H1 (cell line): ENCODE measurements around the gene BLCAP. TPM values are rescaled to one million over a fixed set of nuclear protein-coding genes. Genes with fewer than 3 reads are reported as not detected.
A peak's percentile ranks its signal among the peaks of the same experiment; 100 is the strongest.

Experiments
- CTCF ChIA-PET: fragments of 300-600 bp; sonication (Branson Sonifier 250); formaldehyde crosslinking; loops from one replicate; lab custom pipeline; 2021; ENCODE audit not compliant: partially characterized antibody; lab: Charles Lee
- POLR2A ChIA-PET: fragments of 300-600 bp; sonication (Branson Sonifier 250); formaldehyde crosslinking; loops from one replicate; lab custom pipeline; 2021; ENCODE audit warnings: inconsistent platforms; ENCODE audit not compliant: partially characterized antibody; lab: Charles Lee
- DNase-seq, 2 experiments: peaks; one replicate each; pipeline versions ENCODE4 v3.0.0 to v3.0.0-alpha.2; 2010 to 2022; ENCODE audit warnings: low spot score in 2 of 2, low read depth in 1 of 2, mixed read lengths in 1 of 2
- FAIRE-seq: peaks from 2 replicates; lab custom pipeline; 2011; peaks lifted over from hg19 to GRCh38; lab: Jason Lieb, UNC
- H2AFZ ChIP-seq: 2 replicates; pipeline ENCODE4 v1.8.1; 2012; ENCODE audit warnings: low read length, inconsistent platforms
- H2AK5ac ChIP-seq: 2 replicates; pipeline ENCODE4 v1.6.1; 2013; ENCODE audit warnings: low read depth, low read length
- H2BK120ac ChIP-seq: replicated peaks from 2 replicates; pipeline ENCODE3; 2013; ENCODE audit warnings: low read depth, low read length, inconsistent platforms
- H2BK12ac ChIP-seq: 2 replicates; pipeline ENCODE4 v1.6.1; 2013; ENCODE audit warnings: low read depth, low read length
- H2BK15ac ChIP-seq: 2 replicates; pipeline ENCODE4 v1.6.1; 2013; ENCODE audit warnings: low read length
- H2BK20ac ChIP-seq: 2 replicates; pipeline ENCODE4 v1.6.1; 2013; ENCODE audit warnings: low read length
- H2BK5ac ChIP-seq: 2 replicates; pipeline ENCODE4 v1.6.1; 2013; ENCODE audit warnings: low read depth, low read length
- H3K14ac ChIP-seq: 2 replicates; pipeline ENCODE4 v1.6.1; 2013; ENCODE audit warnings: inconsistent platforms; ENCODE audit not compliant: insufficient read length
- H3K18ac ChIP-seq: 2 replicates; pipeline ENCODE4 v1.6.1; 2013; ENCODE audit warnings: low read length; ENCODE audit errors: extremely low read depth
- H3K23ac ChIP-seq: 2 replicates; pipeline ENCODE4 v1.6.1; 2013; ENCODE audit warnings: inconsistent platforms; ENCODE audit not compliant: insufficient read length
- H3K23me2 ChIP-seq: 2 replicates; pipeline ENCODE4 v1.6.1; 2013; ENCODE audit warnings: low read depth, low read length
- H3K27ac ChIP-seq: 2 replicates; pipeline ENCODE4 v1.6.1; 2011; ENCODE audit warnings: low read depth, low read length, inconsistent platforms
- H3K27me3 ChIP-seq, 4 experiments: replicated peaks in 1 of 4; 1 replicate in 1 of 4; 2 replicates in 3 of 4; pipeline versions ENCODE4 v1.6.1 to v1.8.1; 2011 to 2013; ENCODE audit warnings: low read length in 3 of 4, mild to moderate bottlenecking in 3 of 4, inconsistent platforms in 2 of 4, mixed read lengths in 2 of 4, moderate library complexity in 1 of 4; ENCODE audit not compliant: control insufficient read depth in 3 of 4, insufficient read depth in 3 of 4; ENCODE audit errors: extremely low read depth in 1 of 4
- H3K36me3 ChIP-seq, 4 experiments: 2 replicates each; pipeline versions ENCODE4 v1.6.1 to v1.8.1; 2011 to 2013; ENCODE audit warnings: mild to moderate bottlenecking in 4 of 4, low read length in 3 of 4, moderate library complexity in 2 of 4, control low read depth in 1 of 4, inconsistent platforms in 1 of 4; ENCODE audit not compliant: insufficient read depth in 4 of 4, control insufficient read depth in 2 of 4
- H3K4ac ChIP-seq: replicated peaks from 2 replicates; pipeline ENCODE3; 2013; ENCODE audit warnings: low read length, low read depth, mixed read lengths, inconsistent platforms; ENCODE audit not compliant: insufficient read length
- H3K4me1 ChIP-seq, 4 experiments: replicated peaks in 1 of 4; 1 replicate in 1 of 4; 2 replicates in 3 of 4; pipeline versions ENCODE4 v1.6.1 to v1.8.1; 2011 to 2013; ENCODE audit warnings: low read length in 3 of 4, inconsistent platforms in 2 of 4, mixed read lengths in 1 of 4; ENCODE audit not compliant: insufficient read depth in 4 of 4, control insufficient read depth in 3 of 4
- H3K4me2 ChIP-seq, 2 experiments: 2 replicates each; pipeline versions ENCODE4 v1.6.1 to v1.8.1; 2011 to 2013; ENCODE audit warnings: low read depth in 2 of 2, low read length in 2 of 2, control low read depth in 1 of 2, inconsistent platforms in 1 of 2, mild to moderate bottlenecking in 1 of 2; ENCODE audit not compliant: insufficient read depth in 1 of 2
- H3K4me3 ChIP-seq, 4 experiments: fragments of 200-600, 300-600 bp in 1 of 4; sonication (generic), shearing (Covaris generic), sonication (Bioruptor Twin) in 1 of 4; 2 replicates each; pipeline versions ENCODE4 v1.5.1 to v1.8.1; 2011 to 2016; ENCODE audit warnings: low read length in 4 of 4, low read depth in 3 of 4, control low read depth in 2 of 4, inconsistent platforms in 2 of 4, mild to moderate bottlenecking in 2 of 4, mixed read lengths in 1 of 4, moderate library complexity in 1 of 4; ENCODE audit not compliant: insufficient read depth in 2 of 4; ENCODE audit errors: extremely low read depth in 1 of 4
- H3K56ac ChIP-seq: replicated peaks from 2 replicates; pipeline ENCODE3; 2013; ENCODE audit warnings: low read depth, mild to moderate bottlenecking, mixed read lengths, low read length, inconsistent platforms; ENCODE audit not compliant: insufficient read length
- H3K79me1 ChIP-seq: 2 replicates; pipeline ENCODE4 v1.6.1; 2013; ENCODE audit warnings: low read depth, low read length, control low read depth
- H3K79me2 ChIP-seq, 2 experiments: 2 replicates each; pipeline versions ENCODE4 v1.6.1 to v1.8.1; 2012 to 2013; ENCODE audit warnings: low read length in 2 of 2, mild to moderate bottlenecking in 2 of 2, inconsistent platforms in 1 of 2; ENCODE audit not compliant: insufficient read depth in 2 of 2, control insufficient read depth in 1 of 2
- H3K9ac ChIP-seq, 4 experiments: replicated peaks in 1 of 4; 1 replicate in 1 of 4; 2 replicates in 3 of 4; pipeline versions ENCODE4 v1.6.1 to v1.8.1; 2011 to 2013; ENCODE audit warnings: low read depth in 3 of 4, low read length in 3 of 4, control low read depth in 2 of 4, mild to moderate bottlenecking in 2 of 4, moderate library complexity in 2 of 4, inconsistent platforms in 1 of 4; ENCODE audit errors: extremely low read depth in 1 of 4
- H3K9me3 ChIP-seq, 2 experiments: 2 replicates each; pipeline versions ENCODE4 v1.6.1 to v1.8.1; 2012 to 2013; ENCODE audit warnings: mild to moderate bottlenecking in 2 of 2, moderate library complexity in 2 of 2, control low read depth in 1 of 2, inconsistent platforms in 1 of 2, low read depth in 1 of 2, low read length in 1 of 2, mixed read lengths in 1 of 2; ENCODE audit not compliant: insufficient read depth in 2 of 2
- H4K20me1 ChIP-seq, 2 experiments: replicated peaks in 1 of 2; 2 replicates each; pipeline versions ENCODE3 to v1.8.1; 2011 to 2013; ENCODE audit warnings: inconsistent platforms in 2 of 2, low read length in 2 of 2, mild to moderate bottlenecking in 1 of 2; ENCODE audit not compliant: insufficient read depth in 2 of 2, control insufficient read depth in 1 of 2
- H4K5ac ChIP-seq: 2 replicates; pipeline ENCODE4 v1.6.1; 2013; ENCODE audit warnings: low read length, low read depth, mixed read lengths, inconsistent platforms; ENCODE audit not compliant: insufficient read length
- H4K8ac ChIP-seq: 2 replicates; pipeline ENCODE4 v1.8.0; 2013; ENCODE audit warnings: mild to moderate bottlenecking, moderate library complexity, low read length, inconsistent platforms; ENCODE audit not compliant: insufficient read depth; ENCODE audit errors: extremely low read depth
- H4K91ac ChIP-seq: replicated peaks from 2 replicates; pipeline ENCODE3; 2013; ENCODE audit warnings: low read length, mixed read lengths, inconsistent platforms; ENCODE audit not compliant: insufficient read length
- ASH2L ChIP-seq: fragments of 200-600, 300-600 bp; sonication (generic); IDR thresholded peaks from one replicate; pipeline ENCODE4 v1.7.1; 2017; ENCODE audit warnings: low read length
- NANOG ChIP-seq: IDR thresholded peaks from 2 replicates; pipeline ENCODE4 v1.6.1; 2011; ENCODE audit warnings: low read length, low read depth, mild to moderate bottlenecking, inconsistent platforms; ENCODE audit not compliant: insufficient read depth, poor library complexity, severe bottlenecking
- WGBS, 2 experiments: shearing (Covaris generic) in 1 of 2; methylation state at CpG; one replicate each; pipeline versions ENCODE4 v1.1.6 to v1.1.7; 2013 to 2015; ENCODE audit warnings: low lambda C conversion rate in 2 of 2, mixed read lengths in 2 of 2, inconsistent platforms in 1 of 2, low coverage in 1 of 2, missing lambda C conversion rate in 1 of 2; ENCODE audit not compliant: insufficient replicate concordance in 2 of 2, insufficient coverage in 1 of 2, insufficient read length in 1 of 2; ENCODE audit errors: extremely low coverage in 1 of 2, missing lambda C conversion rate in 1 of 2; 5-methylcytosine and 5-hydroxymethylcytosine counted together
- polyA plus RNA-seq, 7 experiments: library from polyadenylated mRNA; depleted of rRNA in 3 of 7; stranded (reverse) in 5 of 7; unstranded in 2 of 7; fragments of >200 nt in 5 of 7; fragments of 200-250 nt in 2 of 7; gene quantifications; 1 replicate in 5 of 7; 2 replicates in 1 of 7; 4 replicates in 1 of 7; pipeline versions ENCODE4 v1.2.1 to v1.2.3, GENCODE V29; 2011 to 2013; ENCODE audit warnings: missing spikeins in 2 of 7, mixed read lengths in 2 of 7
- total RNA-seq: library from RNA; stranded (reverse); fragmentation: NEBNext Ultra II Directional; extraction: Animal tissue kit (Norgen Biotek cat#: 25700); gene quantifications from 2 replicates; pipeline ENCODE4 v1.2.1, GENCODE V29; 2021

BLCAP gene
- total and polyA plus RNA-seq, 2 of the 8 experiments (the other 6 are each of a cell fraction or from before 2014, with no cell fraction given), result 60.3 to 72.2 TPM

GRCh38 chr20:37520419-37520955 lies 7.2 kb downstream of the BLCAP start:
- Histone ChIP-seq H2BK120ac (no peak overlapping the region), H3K18ac (peak overlapping the region; percentile 63; the same call in 1 of the 2 replicates), H3K4me3 (peak overlapping the region; percentile 45 to 66 (median 48)), H2BK15ac (no peak overlapping the region), H3K4me2 (peak overlapping the region; percentile 75 to 87), H3K4ac (no peak overlapping the region), H4K20me1 (peaks cover 15 to 38% of the 10 kb centered on the region in 2 experiments), H3K79me2 (peaks cover 9 to 94% of the 10 kb centered on the region in 2 experiments), H3K23me2 (no peaks in the 10 kb centered on the region; the same call in 1 of the 2 replicates), H3K4me1 (peaks cover 11 to 44% (median 33%) of the 10 kb centered on the region in 4 experiments), H3K27ac (peak overlapping the region; percentile 17; the same call in 1 of the 2 replicates), H2BK20ac (0 out of 2 replicates have a peak overlapping the region, but pooled peaks have one; percentile 35), H2BK5ac (peak overlapping the region; percentile 46), H4K8ac (peak overlapping the region; percentile 18; the same call in 1 of the 2 replicates), H3K9ac (peak overlapping the region in 3 of 4 experiments; percentile 26 to 69 (median 55); a peak in 6 of 7 replicates), H2AFZ (no peak overlapping the region), H3K36me3 (peaks cover under 1 to 16% (median 8%) of the 10 kb centered on the region in 4 experiments; a peak in 6 of 8 replicates), H3K14ac (no peak overlapping the region), H3K23ac (no peak overlapping the region), H2BK12ac (peak overlapping the region; percentile 72; the same call in 1 of the 2 replicates), H3K9me3 (peaks cover 0 to 5% of the 10 kb centered on the region in 2 experiments; a peak in 1 of 4 replicates), H4K91ac (peak overlapping the region; percentile 56), H3K27me3 (no peaks in the 10 kb centered on the region; a peak in 1 of 7 replicates), H3K79me1 (peaks cover 36% of the 10 kb centered on the region), H2AK5ac (no peak overlapping the region), H3K56ac (no peak overlapping the region), H4K5ac (no peak overlapping the region)
- TF ChIP-seq ASH2L (peak; percentile 79), NANOG (no peak)
- WGBS, 2 experiments, result 50% methylated on average over 24 of the region's 24 CpGs; no CpG with 5 or more reads in 1 of the 2 experiments
- DNase-seq (peak in 1 of 2 experiments; percentile 61), FAIRE-seq (no peak)
- ChIA-PET CTCF (interaction anchor here (0.8 to 2.9 kb wide), 8 partner anchors 13 to 124 kb away, joined by 3 to 12 read pairs (median 4); no protein-coding TSS in a partner anchor), POLR2A (interaction anchor here (0.7 to 8.2 kb wide), 13 partner anchors 9 to 258 kb away, joined by 3 to 116 read pairs (median 4); no protein-coding TSS in a partner anchor)
